RWPE2 (cell line): ENCODE data around the gene FUOM.
"Not testable (repeated sequence)": the region's sequence is repeated elsewhere in the genome, so short reads cannot be mapped to it uniquely, and the experiment has no call there.

Experiments used
- ATAC-seq: fragments of 200-7000 bp; cut with Tn5 transposase; 3 replicates; pipeline ENCODE4 v1.9.1; 2021; ENCODE audit warnings: low read depth
- DNase-seq: peaks from one replicate; pipeline ENCODE4 v3.0.0-alpha.2; 2020; ENCODE audit warnings: low spot score
- H3K27ac ChIP-seq: fragments of 450-650 bp; 2 replicates; pipeline ENCODE4 v1.5.1; 2017; ENCODE audit warnings: mild to moderate bottlenecking; ENCODE audit not compliant: poor library complexity, severe bottlenecking
- H3K27me3 ChIP-seq: fragments of 250-450 bp; sonication (Bioruptor Pico); 2 replicates; pipeline ENCODE4 v1.5.1; 2021; ENCODE audit warnings: mild to moderate bottlenecking, moderate library complexity; ENCODE audit not compliant: insufficient read depth, poor library complexity, severe bottlenecking
- H3K36me3 ChIP-seq: fragments of 250-450 bp; sonication (Bioruptor Pico); 2 replicates; pipeline ENCODE4 v1.5.1; 2020; ENCODE audit warnings: low read depth, mild to moderate bottlenecking, moderate library complexity
- H3K4me1 ChIP-seq: fragments of 250-450 bp; sonication (Bioruptor Pico); 2 replicates; pipeline ENCODE4 v1.5.1; 2021; ENCODE audit warnings: mild to moderate bottlenecking, moderate library complexity; ENCODE audit not compliant: insufficient read depth, poor library complexity, severe bottlenecking
- H3K4me3 ChIP-seq: fragments of 250-450 bp; sonication (Bioruptor Pico); 2 replicates; pipeline ENCODE4 v1.5.1; 2021; ENCODE audit warnings: mild to moderate bottlenecking, moderate library complexity; ENCODE audit not compliant: severe bottlenecking
- H3K9me3 ChIP-seq: fragments of 250-450 bp; sonication (Bioruptor Pico); 2 replicates; pipeline ENCODE4 v1.5.1; 2021; ENCODE audit warnings: mild to moderate bottlenecking, moderate library complexity; ENCODE audit not compliant: severe bottlenecking
- TF ChIP-seq, protein P1 (sequence below): fragments of 450-650 bp; IDR thresholded peaks from one replicate; pipeline ENCODE4 v1.5.1; 2017; ENCODE audit warnings: mild to moderate bottlenecking, moderate library complexity; ENCODE audit not compliant: poor library complexity, severe bottlenecking

FUOM gene

DNA sequence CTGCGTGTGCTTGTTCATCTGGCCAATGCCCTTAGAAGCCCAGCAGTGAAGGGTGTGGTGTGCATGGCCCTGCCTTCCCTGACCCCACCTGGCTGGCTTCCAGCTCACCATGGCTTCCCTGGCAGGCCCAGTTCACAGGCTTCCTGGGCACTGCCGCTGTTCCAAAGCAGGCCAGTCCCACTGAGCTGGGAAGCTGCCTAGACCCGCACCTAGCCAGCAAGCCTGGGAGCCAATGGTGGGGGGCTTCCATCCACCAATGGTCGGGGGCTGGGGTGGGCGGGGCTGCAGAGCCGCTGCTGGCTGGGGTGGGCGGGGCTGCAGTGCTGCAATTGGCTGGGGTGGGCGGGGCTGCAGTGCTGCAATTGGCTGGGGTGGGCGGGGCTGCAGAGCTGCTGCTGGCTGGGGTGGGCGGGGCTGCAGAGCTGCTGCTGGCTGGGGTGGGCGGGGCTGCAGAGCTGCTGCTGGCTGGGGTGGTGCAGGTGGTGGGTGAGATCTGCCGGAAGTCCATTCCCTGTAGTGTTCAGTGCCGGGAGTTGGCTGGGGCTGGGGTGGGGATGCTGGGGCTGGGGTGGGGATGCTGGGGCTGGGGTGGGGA lies 33.5 kb downstream of the FUOM start:
- TF ChIP-seq, protein P1, sequence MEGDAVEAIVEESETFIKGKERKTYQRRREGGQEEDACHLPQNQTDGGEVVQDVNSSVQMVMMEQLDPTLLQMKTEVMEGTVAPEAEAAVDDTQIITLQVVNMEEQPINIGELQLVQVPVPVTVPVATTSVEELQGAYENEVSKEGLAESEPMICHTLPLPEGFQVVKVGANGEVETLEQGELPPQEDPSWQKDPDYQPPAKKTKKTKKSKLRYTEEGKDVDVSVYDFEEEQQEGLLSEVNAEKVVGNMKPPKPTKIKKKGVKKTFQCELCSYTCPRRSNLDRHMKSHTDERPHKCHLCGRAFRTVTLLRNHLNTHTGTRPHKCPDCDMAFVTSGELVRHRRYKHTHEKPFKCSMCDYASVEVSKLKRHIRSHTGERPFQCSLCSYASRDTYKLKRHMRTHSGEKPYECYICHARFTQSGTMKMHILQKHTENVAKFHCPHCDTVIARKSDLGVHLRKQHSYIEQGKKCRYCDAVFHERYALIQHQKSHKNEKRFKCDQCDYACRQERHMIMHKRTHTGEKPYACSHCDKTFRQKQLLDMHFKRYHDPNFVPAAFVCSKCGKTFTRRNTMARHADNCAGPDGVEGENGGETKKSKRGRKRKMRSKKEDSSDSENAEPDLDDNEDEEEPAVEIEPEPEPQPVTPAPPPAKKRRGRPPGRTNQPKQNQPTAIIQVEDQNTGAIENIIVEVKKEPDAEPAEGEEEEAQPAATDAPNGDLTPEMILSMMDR, result no peak
- Histone ChIP-seq H3K4me3 (peak overlapping the region; percentile 10), H3K27me3 (peaks cover 33% of the 10 kb centered on the region), H3K9me3 (no peaks in the 10 kb centered on the region), H3K4me1 (no peaks in the 10 kb centered on the region), H3K27ac (no peak overlapping the region), H3K36me3 (no peaks in the 10 kb centered on the region)
- DNase-seq, result peak; percentile 76
- peak; percentile 73 for ATAC-seq

- DNase-seq, H3K9me3 ChIP-seq, ATAC-seq, H3K27ac ChIP-seq, H3K4me3 ChIP-seq, H3K4me1 ChIP-seq, H3K36me3 ChIP-seq: not testable (repeated sequence)
- H3K27me3 ChIP-seq, result peaks cover 25% of the 10 kb centered on the region
These were observed 35.6 kb downstream of the FUOM start for GRCh38 chr10:133322064-133322709.

- not testable (repeated sequence) for H3K27ac ChIP-seq, H3K36me3 ChIP-seq, H3K4me3 ChIP-seq, H3K9me3 ChIP-seq, ATAC-seq, DNase-seq, H3K4me1 ChIP-seq
- peaks cover 12% of the 10 kb centered on the region for H3K27me3 ChIP-seq
These were observed 36.9 kb downstream of the FUOM start for GRCh38 chr10:133320852-133321422.

- H3K27me3 ChIP-seq, result no peaks in the 10 kb centered on the region
- no peaks in the 10 kb centered on the region for H3K36me3 ChIP-seq
- no peak overlapping the region for H3K27ac ChIP-seq
- DNase-seq, result no peak
- no peaks in the 10 kb centered on the region for H3K4me1 ChIP-seq
- TF ChIP-seq, protein P1, result peak; percentile 34
- H3K9me3 ChIP-seq, result no peaks in the 10 kb centered on the region
- peak overlapping the region; percentile 11 for H3K4me3 ChIP-seq
- peak; percentile 66 for ATAC-seq
These were observed 39.2 kb downstream of the FUOM start for GRCh38 chr10:133318494-133319127.

DNA sequence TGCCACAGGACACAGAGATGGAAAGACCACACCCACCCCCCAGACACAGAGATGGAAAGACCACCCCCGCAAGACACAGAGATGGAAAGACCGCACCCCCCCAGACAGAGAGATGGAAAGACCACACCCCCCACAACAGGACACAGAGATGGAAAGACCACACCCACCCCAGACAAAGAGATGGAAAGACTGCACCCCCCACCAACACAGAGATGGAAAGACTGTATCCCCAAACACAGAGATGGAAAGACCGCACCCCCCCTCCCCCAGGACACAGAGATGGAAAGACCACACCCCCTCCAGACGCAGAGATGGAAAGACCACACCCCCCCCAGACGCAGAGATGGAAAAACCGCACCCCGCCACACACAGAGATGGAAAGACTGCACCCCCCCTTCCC lies 41.1 kb downstream of the FUOM start:
- ATAC-seq (no peak), DNase-seq (no peak)
- Histone ChIP-seq H3K4me1 (no peaks in the 10 kb centered on the region), H3K27me3 (no peaks in the 10 kb centered on the region), H3K9me3 (no peaks in the 10 kb centered on the region), H3K36me3 (no peaks in the 10 kb centered on the region), H3K4me3 (no peak overlapping the region), H3K27ac (no peak overlapping the region)
- TF ChIP-seq, protein P1, result no peak
